Measurements from ENCODE around the gene BCKDK. TPM values are rescaled to one million over a fixed set of nuclear protein-coding genes. Genes with fewer than 3 reads are reported as not detected.

The BCKDK gene
- polyA plus RNA-seq, 1 of the 3 experiments (the other 2 are of a cell fraction) = 73.2 TPM

DNA sequence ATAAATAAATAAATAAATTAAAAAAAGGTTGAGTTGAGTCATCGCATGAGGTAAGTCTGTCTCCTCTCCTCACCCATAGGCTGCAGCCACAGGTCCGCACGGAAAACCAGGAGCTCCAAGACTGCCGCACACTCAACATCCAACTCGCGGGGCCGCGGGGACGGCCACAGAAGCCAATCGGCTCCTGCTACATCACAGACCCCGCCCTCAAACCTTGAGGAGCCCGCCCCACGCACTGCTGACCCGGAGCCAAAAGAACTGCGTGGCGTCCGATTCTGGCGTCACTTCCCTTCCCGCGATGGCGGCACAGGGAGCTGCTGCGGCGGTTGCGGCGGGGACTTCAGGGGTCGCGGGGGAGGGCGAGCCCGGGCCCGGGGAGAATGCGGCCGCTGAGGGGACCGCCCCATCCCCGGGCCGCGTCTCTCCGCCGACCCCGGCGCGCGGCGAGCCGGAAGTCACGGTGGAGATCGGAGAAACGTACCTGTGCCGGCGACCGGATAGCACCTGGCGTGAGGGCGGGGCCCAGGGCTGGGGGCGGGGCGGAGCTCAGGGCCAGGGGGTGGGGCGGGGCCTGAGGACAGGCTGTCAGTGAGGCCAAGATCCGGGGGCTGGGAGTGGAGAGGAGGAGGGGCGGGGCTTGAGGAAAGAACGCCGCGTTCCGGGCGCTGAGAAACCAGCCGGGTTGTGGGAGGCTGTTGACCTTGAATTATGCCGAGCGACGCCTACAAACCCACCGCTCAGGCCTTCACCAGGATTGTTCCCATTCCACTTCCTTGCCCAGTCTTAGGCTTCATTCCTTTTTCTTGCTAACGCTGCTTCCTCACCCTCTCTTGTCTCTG lies 9.4 kb downstream of the BCKDK start, which contains the start of gene KAT8 (continued):
- no peak for TF ChIP-seq FOXJ3 (CRISPR knock-in tag; IDR thresholded peaks at IDR 0.05)
- no peak for TF ChIP-seq USF1 (IDR thresholded peaks at IDR 0.05; ENCODE audit: borderline replicate concordance, low read depth)
- peak; percentile 97 for TF ChIP-seq GABPA (IDR thresholded peaks at IDR 0.05; ENCODE audit: low read depth)
- peak; percentile 28; the same call in 1 of the 2 replicates for TF ChIP-seq MAX (IDR thresholded peaks at IDR 0.05; ENCODE audit: low read depth)
- no peak; the same call in 1 of the 2 replicates for TF ChIP-seq FOXM1 (IDR thresholded peaks at IDR 0.05; ENCODE audit: low read depth)
- peak; percentile 94 for TF ChIP-seq YY1 (IDR thresholded peaks at IDR 0.05; ENCODE audit: low read depth)
- no peak for TF ChIP-seq SMC3 (IDR thresholded peaks at IDR 0.05; ENCODE audit: low read depth, low read length)
- no peak for TF ChIP-seq GATA2 (CRISPR knock-in tag; IDR thresholded peaks at IDR 0.05)
- no peak for TF ChIP-seq SIN3A (IDR thresholded peaks at IDR 0.05; ENCODE audit: borderline replicate concordance, low read depth, low read length)
- TF ChIP-seq, protein P1, sequence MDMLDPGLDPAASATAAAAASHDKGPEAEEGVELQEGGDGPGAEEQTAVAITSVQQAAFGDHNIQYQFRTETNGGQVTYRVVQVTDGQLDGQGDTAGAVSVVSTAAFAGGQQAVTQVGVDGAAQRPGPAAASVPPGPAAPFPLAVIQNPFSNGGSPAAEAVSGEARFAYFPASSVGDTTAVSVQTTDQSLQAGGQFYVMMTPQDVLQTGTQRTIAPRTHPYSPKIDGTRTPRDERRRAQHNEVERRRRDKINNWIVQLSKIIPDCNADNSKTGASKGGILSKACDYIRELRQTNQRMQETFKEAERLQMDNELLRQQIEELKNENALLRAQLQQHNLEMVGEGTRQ (IDR thresholded peaks at IDR 0.05; ENCODE audit: borderline replicate concordance, low read depth, low read length) = no peak
- TF ChIP-seq NRF1 (IDR thresholded peaks at IDR 0.05; ENCODE audit: low read depth, low read length) = no peak

DNA sequence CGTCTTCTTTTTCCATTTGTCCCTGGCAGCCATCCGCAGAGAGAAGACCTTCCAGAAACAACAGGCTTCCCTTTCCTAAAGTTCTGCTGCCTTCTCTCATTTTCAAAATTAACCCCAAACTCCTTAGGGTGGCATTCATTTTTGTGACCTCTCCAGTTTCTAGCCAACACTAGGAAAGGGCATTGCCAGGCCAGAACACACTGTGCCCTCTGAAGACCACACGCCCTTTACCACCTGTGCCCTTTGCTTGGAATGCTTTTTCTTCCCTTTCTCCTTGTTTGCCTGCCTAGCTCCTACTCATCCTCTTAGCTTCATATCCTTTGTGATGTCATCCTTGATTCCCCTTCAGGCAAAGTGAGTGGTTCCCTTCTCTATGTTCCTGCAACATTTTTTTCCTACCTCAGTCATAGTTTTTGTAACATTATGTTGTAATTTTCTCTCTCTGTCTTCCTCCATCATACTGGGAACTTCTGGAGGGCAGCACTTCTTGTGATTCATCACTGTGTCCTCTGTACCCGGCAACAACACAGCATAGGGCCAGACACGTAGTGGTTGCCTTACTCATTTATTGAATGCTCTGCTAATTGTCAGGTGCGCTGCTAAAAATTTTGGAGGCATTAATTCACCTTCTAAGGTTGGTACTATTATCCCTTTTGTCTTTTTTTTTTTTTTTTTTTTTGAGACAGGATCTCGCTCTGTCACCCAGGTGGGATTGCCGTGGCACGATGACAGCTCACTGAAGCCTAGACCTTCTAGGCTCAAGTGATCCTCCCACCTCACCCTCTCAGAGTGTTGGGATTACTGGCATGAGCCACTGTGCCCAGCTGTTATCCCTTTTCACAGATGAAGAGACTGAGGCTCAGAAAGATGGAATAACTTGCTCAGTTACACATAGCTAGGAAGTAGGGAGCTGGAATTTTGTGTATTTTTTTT lies 10.3 kb downstream of the BCKDK start:
- TF ChIP-seq RCOR1 (IDR thresholded peaks at IDR 0.05; ENCODE audit: low read length) = no peak
- no peak for TF ChIP-seq FOXJ3 (CRISPR knock-in tag; IDR thresholded peaks at IDR 0.05)
- TF ChIP-seq, protein P1 (IDR thresholded peaks at IDR 0.05; ENCODE audit: borderline replicate concordance, low read depth, low read length) = no peak
- TF ChIP-seq USF1 (IDR thresholded peaks at IDR 0.05; ENCODE audit: borderline replicate concordance, low read depth) = no peak
- no peak for TF ChIP-seq SMC3 (IDR thresholded peaks at IDR 0.05; ENCODE audit: low read depth, low read length)
- TF ChIP-seq FOSL2 (IDR thresholded peaks at IDR 0.05; ENCODE audit: borderline replicate concordance, low read depth) = no peak
- DNase-seq = no peak
- Histone ChIP-seq H3K4me2 (peak overlapping the region; percentile 98), H2AFZ (ENCODE audit: low read depth) (no peak overlapping the region), H3K4me1 (ENCODE audit: control insufficient read depth in 1 of 2, insufficient read depth in 2 of 2, low read depth in 1 of 2, low read length in 1 of 2) (peaks cover 6 to 8% of the 10 kb centered on the region in 2 experiments; a peak in 2 of 4 replicates), H3K27ac (ENCODE audit: low read depth in 2 of 2, low read length in 1 of 2) (peak overlapping the region; percentile 66 to 83), H3K27me3 (ENCODE audit: insufficient read depth) (no peaks in the 10 kb centered on the region), H3K79me2 (ENCODE audit: insufficient read depth) (peaks cover 40% of the 10 kb centered on the region), H3K9me3 (no peaks in the 10 kb centered on the region), H3K4me3 (ENCODE audit: low read depth in 2 of 2, low read length in 1 of 2) (peak overlapping the region; percentile 61 to 95), H3K36me3 (replicated peaks in 1 of 2; ENCODE audit: control insufficient read depth in 1 of 2, insufficient read depth in 2 of 2, low read length in 1 of 2) (peaks cover 23 to 37% of the 10 kb centered on the region in 2 experiments), H4K20me1 (ENCODE audit: insufficient read depth) (peaks cover 5% of the 10 kb centered on the region; the same call in 1 of the 2 replicates), H3F3A (replicated peaks; ENCODE audit: insufficient read depth) (peaks cover 14% of the 10 kb centered on the region), H3K9ac (peak overlapping the region; percentile 87), H3K9me2 (no peaks in the 10 kb centered on the region)
- WGBS (ENCODE audit: low lambda C conversion rate) = 54% methylated on average over 9 of the region's 9 CpGs
- CTCF ChIA-PET = interaction anchor here (3.9 kb wide), 1 partner anchor 24 kb away, joined by 28 read pairs; no protein-coding TSS in a partner anchor
- POLR2A ChIA-PET = interaction anchor here (1.2 to 2.9 kb wide), 10 partner anchors 11 to 353 kb away, joined by 3 to 43 read pairs (median 8); partner anchors contain the start of genes FUS, PRSS8, TGFB1I1 and VKORC1
